Calu3 (cell line): ENCODE measurements around the gene KRTAP5-6. TPM values are rescaled to one million over a fixed set of nuclear protein-coding genes. Genes with fewer than 3 reads are reported as not detected.

Experiments
- BruUV-seq: library from RNA; stranded (reverse); fragments of 400-500 nt; replicated peaks from 2 replicates; lab custom pipeline; 2021; lab: Mats Ljungman, UMichigan
- CTCF ChIA-PET: fragments of 300-600 bp; sonication (Branson Sonifier 250); formaldehyde crosslinking; loops from one replicate; lab custom pipeline; 2022; ENCODE audit warnings: antibody characterized with exemption; lab: Charles Lee
- DNase-seq: peaks from one replicate; pipeline ENCODE4 v3.0.0; 2022
- H3K27ac Mint-ChIP-seq: one replicate; pipeline ENCODE4 v1.8.0; 2022; ENCODE audit warnings: mixed read lengths; ENCODE audit not compliant: unreplicated experiment
- H3K27me3 Mint-ChIP-seq: one replicate; pipeline ENCODE4 v1.8.0; 2022; ENCODE audit warnings: mixed read lengths; ENCODE audit not compliant: unreplicated experiment
- H3K36me3 Mint-ChIP-seq: one replicate; pipeline ENCODE4 v1.8.0; 2022; ENCODE audit warnings: mild to moderate bottlenecking, moderate library complexity, mixed read lengths; ENCODE audit not compliant: insufficient read depth, unreplicated experiment
- H3K4me1 Mint-ChIP-seq: one replicate; pipeline ENCODE4 v1.8.0; 2022; ENCODE audit warnings: mild to moderate bottlenecking, low read depth, mixed read lengths; ENCODE audit not compliant: unreplicated experiment
- H3K4me3 Mint-ChIP-seq: one replicate; pipeline ENCODE4 v1.8.0; 2022; ENCODE audit warnings: mild to moderate bottlenecking, low read depth, moderate library complexity, mixed read lengths; ENCODE audit not compliant: unreplicated experiment
- H3K9me3 Mint-ChIP-seq: one replicate; pipeline ENCODE4 v1.8.0; 2022; ENCODE audit warnings: low read depth, mixed read lengths; ENCODE audit not compliant: unreplicated experiment
- CTCF ChIP-seq: fragments of 200-600 bp; IDR thresholded peaks from one replicate; pipeline ENCODE4 v1.8.0; 2022; ENCODE audit warnings: antibody characterized with exemption; ENCODE audit not compliant: unreplicated experiment
- intact Hi-C: fragments of 100-400 bp; cut with micrococcal nuclease; formaldehyde crosslinking; loops from one replicate; pipeline ENCODE4 v1.10.0; 2022; ENCODE audit not compliant: unreplicated experiment
- total RNA-seq: library from RNA; stranded (reverse); gene quantifications from 2 replicates; pipeline ENCODE4 v1.2.3, GENCODE V29; 2022

The KRTAP5-6 gene
- total RNA-seq, 1 experiment from 2014 or later, result not detected

- Mint-ChIP-seq H3K4me3 (no peak overlapping the region), H3K36me3 (peaks cover 5% of the 10 kb centered on the region), H3K27ac (no peak overlapping the region), H3K4me1 (peaks cover 27% of the 10 kb centered on the region), H3K9me3 (no peaks in the 10 kb centered on the region), H3K27me3 (peaks cover 37% of the 10 kb centered on the region)
- no peak for TF ChIP-seq CTCF
- no TSS peak for BruUV-seq
- DNase-seq, result peak; percentile 31
- CTCF ChIA-PET, result interaction anchor here (0.8 to 2.2 kb wide), 3 partner anchors 13 to 126 kb away, joined by 3 to 18 read pairs (median 5); partner anchors contain the start of gene SYT8
- intact Hi-C loops, result no loop called here
Observed at GRCh38 chr11:1706634-1707400, 9.8 kb downstream of the KRTAP5-6 start.

DNA sequence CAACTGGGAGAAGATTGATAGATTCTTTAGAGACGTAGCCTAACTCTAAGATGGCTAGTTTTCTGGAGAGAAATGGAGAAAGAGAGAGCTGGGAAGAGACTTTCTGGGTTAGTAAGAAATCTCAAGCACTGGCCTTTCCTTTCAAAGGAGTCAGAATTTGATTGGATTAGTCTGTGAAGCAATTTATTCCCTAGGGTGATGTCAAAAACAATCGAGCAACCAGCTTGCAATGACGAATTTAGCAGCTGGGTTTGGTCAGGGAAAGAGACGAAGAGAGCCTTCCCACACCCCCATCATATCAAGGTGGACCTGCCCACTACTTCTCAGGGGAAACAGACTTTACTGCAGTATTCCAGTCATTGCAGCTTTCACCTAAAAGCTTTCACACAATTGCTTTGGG is 10.8 kb downstream of the KRTAP5-6 start:
- Mint-ChIP-seq H3K9me3 (no peaks in the 10 kb centered on the region), H3K4me3 (no peak overlapping the region), H3K27ac (no peak overlapping the region), H3K4me1 (peaks cover 27% of the 10 kb centered on the region), H3K36me3 (peaks cover 5% of the 10 kb centered on the region), H3K27me3 (peaks cover 37% of the 10 kb centered on the region)
- intact Hi-C loops, result no loop called here
- no peak for DNase-seq
- no TSS peak for BruUV-seq
- CTCF ChIA-PET, result interaction anchor here (1.5 to 2.2 kb wide), 2 partner anchors 123 to 126 kb away, joined by 5 to 18 read pairs; partner anchors contain the start of gene SYT8
- no peak for TF ChIP-seq CTCF

DNA sequence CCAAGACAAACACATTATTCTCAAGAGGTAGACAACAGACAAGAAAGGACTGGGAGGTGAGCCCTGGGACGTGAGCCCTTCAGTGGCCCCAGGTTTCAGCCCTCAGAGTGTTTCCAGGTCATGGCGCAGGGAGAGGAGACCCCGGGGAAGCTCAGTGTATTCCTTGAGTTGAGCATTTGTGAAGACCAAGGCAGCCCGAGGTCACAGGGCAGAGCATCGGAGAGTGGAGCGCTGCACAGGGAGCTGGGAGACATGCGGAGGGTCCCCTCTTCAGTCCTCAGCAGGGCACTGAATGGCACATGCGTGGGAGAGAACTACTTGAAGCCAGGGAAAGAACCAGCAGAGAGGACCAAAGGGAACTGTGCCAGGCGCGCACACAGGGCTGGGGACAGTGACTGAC is 11.7 kb downstream of the KRTAP5-6 start:
- Mint-ChIP-seq H3K27me3 (peaks cover 37% of the 10 kb centered on the region), H3K4me3 (no peak overlapping the region), H3K4me1 (peaks cover 27% of the 10 kb centered on the region), H3K27ac (no peak overlapping the region), H3K9me3 (no peaks in the 10 kb centered on the region), H3K36me3 (peaks cover 5% of the 10 kb centered on the region)
- BruUV-seq, result no TSS peak
- CTCF ChIA-PET, result no interaction called here
- intact Hi-C loops, result no loop called here
- no peak for TF ChIP-seq CTCF
- DNase-seq, result no peak

GRCh38 chr11:1714908-1715885 is 18.2 kb downstream of the KRTAP5-6 start:
- H3K4me3 Mint-ChIP-seq, result no peak overlapping the region
- no peaks in the 10 kb centered on the region for H3K9me3 Mint-ChIP-seq
- H3K4me1 Mint-ChIP-seq, result no peaks in the 10 kb centered on the region
- no peak for DNase-seq
- no peak overlapping the region for H3K27ac Mint-ChIP-seq
- no peak for TF ChIP-seq CTCF
- peaks cover 6% of the 10 kb centered on the region for H3K27me3 Mint-ChIP-seq
- intact Hi-C loops, result no loop called here
- H3K36me3 Mint-ChIP-seq, result no peaks in the 10 kb centered on the region
- CTCF ChIA-PET, result interaction anchor here (0.9 to 1.0 kb wide), 2 partner anchors 14 to 19 kb away, joined by 3 read pairs; no protein-coding TSS in a partner anchor
- BruUV-seq, result no TSS peak
